ENCODE measurements around the gene SLC38A9. TPM values are rescaled to one million over a fixed set of nuclear protein-coding genes. Genes with fewer than 3 reads are reported as not detected.

Gene SLC38A9
- total and polyA plus RNA-seq, 2 of the 8 experiments (the other 6 are each of a cell fraction or from before 2014, with no cell fraction given) = 29.2 to 43.7 TPM

DNA sequence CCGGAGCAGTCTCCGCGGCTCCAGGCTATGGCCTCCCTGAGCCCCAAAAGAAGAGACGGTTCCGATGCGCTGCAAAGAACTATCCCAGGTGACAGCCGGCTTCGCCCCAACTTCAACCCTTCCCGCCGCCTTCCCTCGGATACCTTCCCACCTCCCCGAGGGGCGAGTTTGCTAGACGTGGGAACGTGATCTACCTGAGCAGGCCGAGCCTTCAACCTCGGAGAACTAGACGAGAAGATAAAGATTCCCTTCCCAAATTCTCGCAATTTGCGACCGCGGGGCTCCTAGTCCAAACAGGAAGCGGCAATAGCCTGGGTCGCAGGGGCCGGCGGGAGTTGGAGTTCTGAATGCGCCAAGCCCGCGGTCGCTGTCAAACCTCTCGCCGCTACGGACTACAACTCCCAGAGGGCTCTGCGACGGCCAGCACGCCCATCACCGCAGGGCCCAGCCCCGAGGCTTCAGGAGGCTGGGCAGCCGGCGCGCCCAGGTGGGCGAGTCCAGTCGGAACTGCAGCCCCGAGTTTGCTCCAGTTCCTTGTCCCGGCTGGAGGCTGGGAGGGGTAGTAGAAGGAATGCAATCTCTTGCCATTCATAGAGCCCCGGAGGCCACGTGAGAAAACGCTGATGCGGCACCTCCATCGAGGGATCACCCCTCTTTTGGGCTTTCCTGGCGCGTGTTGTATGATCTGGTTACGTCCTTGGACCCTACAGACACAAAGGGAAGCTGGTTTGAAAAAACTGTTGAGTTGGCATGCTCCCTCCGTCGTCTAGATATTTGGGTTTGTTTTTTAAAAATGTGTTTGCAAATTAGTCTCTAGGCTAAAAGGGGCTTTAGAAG is at the start of gene SLC38A9 (continued):
- TF ChIP-seq GABPA (IDR thresholded peaks at IDR 0.05; ENCODE audit: borderline replicate concordance, insufficient read depth, low read length) = peak; percentile 36; the same call in 1 of the 2 replicates
- TF ChIP-seq SIN3A (conservative IDR thresholded peaks at IDR 0.05 in 1 of 2, IDR thresholded peaks at IDR 0.05 in 1 of 2; ENCODE audit: low read depth in 1 of 2, low read length in 2 of 2) = peak; percentile 79 to 90; a peak in 3 of 4 replicates
- peak; percentile 41; the same call in 1 of the 2 replicates for TF ChIP-seq USF2 (IDR thresholded peaks at IDR 0.05; ENCODE audit: low read length)
- no peak for TF ChIP-seq HDAC6 (IDR thresholded peaks at IDR 0.05; ENCODE audit: low read depth, low read length)
- no peak for TF ChIP-seq SIRT6 (IDR thresholded peaks at IDR 0.05; ENCODE audit: low read length)
- TF ChIP-seq, protein P1, sequence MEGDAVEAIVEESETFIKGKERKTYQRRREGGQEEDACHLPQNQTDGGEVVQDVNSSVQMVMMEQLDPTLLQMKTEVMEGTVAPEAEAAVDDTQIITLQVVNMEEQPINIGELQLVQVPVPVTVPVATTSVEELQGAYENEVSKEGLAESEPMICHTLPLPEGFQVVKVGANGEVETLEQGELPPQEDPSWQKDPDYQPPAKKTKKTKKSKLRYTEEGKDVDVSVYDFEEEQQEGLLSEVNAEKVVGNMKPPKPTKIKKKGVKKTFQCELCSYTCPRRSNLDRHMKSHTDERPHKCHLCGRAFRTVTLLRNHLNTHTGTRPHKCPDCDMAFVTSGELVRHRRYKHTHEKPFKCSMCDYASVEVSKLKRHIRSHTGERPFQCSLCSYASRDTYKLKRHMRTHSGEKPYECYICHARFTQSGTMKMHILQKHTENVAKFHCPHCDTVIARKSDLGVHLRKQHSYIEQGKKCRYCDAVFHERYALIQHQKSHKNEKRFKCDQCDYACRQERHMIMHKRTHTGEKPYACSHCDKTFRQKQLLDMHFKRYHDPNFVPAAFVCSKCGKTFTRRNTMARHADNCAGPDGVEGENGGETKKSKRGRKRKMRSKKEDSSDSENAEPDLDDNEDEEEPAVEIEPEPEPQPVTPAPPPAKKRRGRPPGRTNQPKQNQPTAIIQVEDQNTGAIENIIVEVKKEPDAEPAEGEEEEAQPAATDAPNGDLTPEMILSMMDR (IDR thresholded peaks at IDR 0.05; ENCODE audit: control extremely low read depth in 1 of 3, insufficient read depth in 1 of 3, low read depth in 1 of 3, low read length in 3 of 3) = no peak
- TF ChIP-seq ATF3 (IDR thresholded peaks at IDR 0.05; ENCODE audit: insufficient read depth, low read depth, low read length) = no peak
- TF ChIP-seq RBBP5 (IDR thresholded peaks at IDR 0.05; ENCODE audit: borderline replicate concordance, low read depth, low read length) = peak; percentile 64; the same call in 1 of the 2 replicates
- TF ChIP-seq EP300 (IDR thresholded peaks at IDR 0.05; ENCODE audit: borderline replicate concordance in 1 of 2, low read depth in 2 of 2, low read length in 2 of 2) = no peak
- TF ChIP-seq BCL11A (IDR thresholded peaks at IDR 0.05; ENCODE audit: low read depth in 2 of 2, low read length in 2 of 2) = no peak
- no peak for TF ChIP-seq GTF2F1 (IDR thresholded peaks at IDR 0.05; ENCODE audit: borderline replicate concordance, low read depth, low read length)
- no peak for TF ChIP-seq KDM1A (IDR thresholded peaks at IDR 0.05; ENCODE audit: borderline replicate concordance, low read length)
- TF ChIP-seq SP2 (IDR thresholded peaks at IDR 0.05; ENCODE audit: low read length) = no peak
- no peak for TF ChIP-seq POU5F1 (IDR thresholded peaks at IDR 0.05; ENCODE audit: low read depth, low read length)
- no peak for TF ChIP-seq BACH1 (IDR thresholded peaks at IDR 0.05; ENCODE audit: low read length)
- TF ChIP-seq KDM4A (IDR thresholded peaks at IDR 0.05; ENCODE audit: low read depth, low read length, severe bottlenecking) = peak; percentile 71
- no peak for TF ChIP-seq CHD2 (IDR thresholded peaks at IDR 0.05; ENCODE audit: low read length)
- TF ChIP-seq CBX8 (IDR thresholded peaks at IDR 0.05; ENCODE audit: borderline replicate concordance, low read depth, low read length) = no peak
- no peak for TF ChIP-seq ZNF274 (IDR thresholded peaks at IDR 0.05; ENCODE audit: borderline replicate concordance, extremely low read depth, low read length)

All from H1 (cell line).